ENCODE measurements around the gene LSAMP.

Gene LSAMP

DNA sequence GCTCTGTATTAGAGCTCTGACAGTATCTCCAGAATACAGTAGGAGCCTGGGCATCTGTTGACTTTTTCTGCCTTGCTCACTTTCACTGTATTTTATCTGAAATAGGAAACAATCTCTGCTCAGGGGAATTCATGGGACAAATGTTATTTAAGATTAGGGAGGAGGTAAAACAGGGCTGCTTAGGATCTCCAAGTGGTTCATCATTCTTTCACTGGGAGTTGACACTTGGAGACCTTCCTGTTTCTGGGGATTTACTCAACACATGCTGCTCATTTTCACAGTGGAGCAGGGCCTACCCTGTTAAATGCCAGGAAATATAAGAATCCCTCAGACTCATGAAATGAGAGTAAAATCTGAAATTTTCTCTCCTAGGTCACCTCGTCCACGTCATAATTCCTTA is 636.5 kb downstream of the LSAMP start:
- Histone ChIP-seq H3K9ac (ENCODE audit: low read length) (no peak overlapping the region), H3K9me3 (ENCODE audit: insufficient read depth, low read length) (no peaks in the 10 kb centered on the region), H3K27me3 (ENCODE audit: low read length) (no peaks in the 10 kb centered on the region), H4K20me1 (ENCODE audit: low read depth, low read length) (no peaks in the 10 kb centered on the region), H3K4me3 (ENCODE audit: insufficient read depth, low read length, poor library complexity, severe bottlenecking) (no peak overlapping the region), H3K36me3 (ENCODE audit: low read length) (no peaks in the 10 kb centered on the region), H2AFZ (ENCODE audit: low read depth, low read length, severe bottlenecking) (no peak overlapping the region), H3K9me2 (replicated peaks; ENCODE audit: insufficient read depth, low read length) (no peaks in the 10 kb centered on the region), H3F3A (ENCODE audit: insufficient read depth) (no peaks in the 10 kb centered on the region), H3K79me2 (ENCODE audit: insufficient read depth, low read length) (no peaks in the 10 kb centered on the region), H3K27ac (ENCODE audit: low read depth, low read length) (no peak overlapping the region), H3K4me2 (ENCODE audit: low read depth, low read length, poor library complexity, severe bottlenecking) (no peak overlapping the region)
- no peak for TF ChIP-seq EZH2phosphoT487 (conservative IDR thresholded peaks at IDR 0.05; ENCODE audit: low read length)
- TF ChIP-seq, protein P1, sequence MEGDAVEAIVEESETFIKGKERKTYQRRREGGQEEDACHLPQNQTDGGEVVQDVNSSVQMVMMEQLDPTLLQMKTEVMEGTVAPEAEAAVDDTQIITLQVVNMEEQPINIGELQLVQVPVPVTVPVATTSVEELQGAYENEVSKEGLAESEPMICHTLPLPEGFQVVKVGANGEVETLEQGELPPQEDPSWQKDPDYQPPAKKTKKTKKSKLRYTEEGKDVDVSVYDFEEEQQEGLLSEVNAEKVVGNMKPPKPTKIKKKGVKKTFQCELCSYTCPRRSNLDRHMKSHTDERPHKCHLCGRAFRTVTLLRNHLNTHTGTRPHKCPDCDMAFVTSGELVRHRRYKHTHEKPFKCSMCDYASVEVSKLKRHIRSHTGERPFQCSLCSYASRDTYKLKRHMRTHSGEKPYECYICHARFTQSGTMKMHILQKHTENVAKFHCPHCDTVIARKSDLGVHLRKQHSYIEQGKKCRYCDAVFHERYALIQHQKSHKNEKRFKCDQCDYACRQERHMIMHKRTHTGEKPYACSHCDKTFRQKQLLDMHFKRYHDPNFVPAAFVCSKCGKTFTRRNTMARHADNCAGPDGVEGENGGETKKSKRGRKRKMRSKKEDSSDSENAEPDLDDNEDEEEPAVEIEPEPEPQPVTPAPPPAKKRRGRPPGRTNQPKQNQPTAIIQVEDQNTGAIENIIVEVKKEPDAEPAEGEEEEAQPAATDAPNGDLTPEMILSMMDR (IDR thresholded peaks at IDR 0.05; ENCODE audit: insufficient read depth, low read length, poor library complexity, severe bottlenecking) = no peak

GRCh38 chr3:115808244-115808643 is 637.0 kb downstream of the LSAMP start:
- H3K4me2 ChIP-seq (ENCODE audit: low read depth, low read length, poor library complexity, severe bottlenecking) = no peak overlapping the region
- no peaks in the 10 kb centered on the region for H3K9me2 ChIP-seq (replicated peaks; ENCODE audit: insufficient read depth, low read length)
- H3K9me3 ChIP-seq (ENCODE audit: insufficient read depth, low read length) = no peaks in the 10 kb centered on the region
- H3K4me3 ChIP-seq (ENCODE audit: insufficient read depth, low read length, poor library complexity, severe bottlenecking) = no peak overlapping the region
- H3K79me2 ChIP-seq (ENCODE audit: insufficient read depth, low read length) = no peaks in the 10 kb centered on the region
- no peaks in the 10 kb centered on the region for H3K36me3 ChIP-seq (ENCODE audit: low read length)
- H3K27ac ChIP-seq (ENCODE audit: low read depth, low read length) = no peak overlapping the region
- no peak overlapping the region for H2AFZ ChIP-seq (ENCODE audit: low read depth, low read length, severe bottlenecking)
- H3K27me3 ChIP-seq (ENCODE audit: low read length) = no peaks in the 10 kb centered on the region
- no peaks in the 10 kb centered on the region for H3F3A ChIP-seq (ENCODE audit: insufficient read depth)
- H3K9ac ChIP-seq (ENCODE audit: low read length) = no peak overlapping the region
- H4K20me1 ChIP-seq (ENCODE audit: low read depth, low read length) = no peaks in the 10 kb centered on the region
- TF ChIP-seq, protein P1 (IDR thresholded peaks at IDR 0.05; ENCODE audit: insufficient read depth, low read length, poor library complexity, severe bottlenecking) = no peak
- no peak for TF ChIP-seq EZH2phosphoT487 (conservative IDR thresholded peaks at IDR 0.05; ENCODE audit: low read length)

GRCh38 chr3:115806501-115806900 is 638.8 kb downstream of the LSAMP start:
- Histone ChIP-seq H3F3A (ENCODE audit: insufficient read depth) (no peaks in the 10 kb centered on the region), H2AFZ (ENCODE audit: low read depth, low read length, severe bottlenecking) (no peak overlapping the region)

More at GRCh38 chr3:115806501-115806900, 638.8 kb downstream of the LSAMP start:
- Histone ChIP-seq H3K4me3 (ENCODE audit: insufficient read depth, low read length, poor library complexity, severe bottlenecking) (no peak overlapping the region), H3K27me3 (ENCODE audit: low read length) (no peaks in the 10 kb centered on the region), H4K20me1 (ENCODE audit: low read depth, low read length) (no peaks in the 10 kb centered on the region), H3K4me2 (ENCODE audit: low read depth, low read length, poor library complexity, severe bottlenecking) (no peak overlapping the region), H3K9ac (ENCODE audit: low read length) (no peak overlapping the region), H3K79me2 (ENCODE audit: insufficient read depth, low read length) (no peaks in the 10 kb centered on the region), H3K9me2 (replicated peaks; ENCODE audit: insufficient read depth, low read length) (no peaks in the 10 kb centered on the region), H3K36me3 (ENCODE audit: low read length) (no peaks in the 10 kb centered on the region), H3K27ac (ENCODE audit: low read depth, low read length) (no peak overlapping the region), H3K9me3 (ENCODE audit: insufficient read depth, low read length) (no peaks in the 10 kb centered on the region)
- TF ChIP-seq EZH2phosphoT487 (conservative IDR thresholded peaks at IDR 0.05; ENCODE audit: low read length) = no peak
- TF ChIP-seq, protein P1 (IDR thresholded peaks at IDR 0.05; ENCODE audit: insufficient read depth, low read length, poor library complexity, severe bottlenecking) = no peak
